Endodermal cell (in vitro differentiated cells): ENCODE results near the gene PSMB8. TPM values are rescaled to one million over a fixed set of nuclear protein-coding genes. Genes with fewer than 3 reads are reported as not detected.

Experiments
- DNase-seq: peaks from one replicate; pipeline ENCODE4 v3.0.0-alpha.2; 2017
- H3K27ac ChIP-seq: 2 replicates; pipeline ENCODE4 v1.5.1; 2013; ENCODE audit warnings: mild to moderate bottlenecking, low read depth, low read length, moderate library complexity
- H3K27me3 ChIP-seq: 2 replicates; pipeline ENCODE4 v1.6.1; 2013; ENCODE audit warnings: mild to moderate bottlenecking, low read length, moderate library complexity; ENCODE audit not compliant: insufficient read depth, control insufficient read depth, poor library complexity, severe bottlenecking
- H3K36me3 ChIP-seq: 2 replicates; pipeline ENCODE4 v1.7.0; 2013; ENCODE audit warnings: mild to moderate bottlenecking, low read length, moderate library complexity; ENCODE audit not compliant: control insufficient read depth, insufficient read depth
- H3K4me1 ChIP-seq: one replicate; pipeline ENCODE4 v1.7.0; 2013; ENCODE audit warnings: low read length; ENCODE audit not compliant: control insufficient read depth, insufficient read depth
- H3K4me3 ChIP-seq: 2 replicates; pipeline ENCODE4 v1.5.1; 2013; ENCODE audit warnings: mild to moderate bottlenecking, low read length, moderate library complexity
- H3K9ac ChIP-seq: 2 replicates; pipeline ENCODE4 v1.6.1; 2013; ENCODE audit warnings: mild to moderate bottlenecking, low read length, moderate library complexity; ENCODE audit not compliant: poor library complexity, severe bottlenecking; ENCODE audit errors: extremely low read depth
- H3K9me3 ChIP-seq: 2 replicates; pipeline ENCODE4 v1.6.1; 2013; ENCODE audit warnings: mild to moderate bottlenecking, low read length, moderate library complexity; ENCODE audit not compliant: control insufficient read depth
- H3K27ac Mint-ChIP-seq: 2 replicates; pipeline ENCODE4 v1.8.0; 2020; ENCODE audit warnings: mixed read lengths
- H3K27me3 Mint-ChIP-seq: 2 replicates; pipeline ENCODE4 v1.8.0; 2021; ENCODE audit warnings: mild to moderate bottlenecking, mixed read lengths; ENCODE audit not compliant: insufficient read depth
- H3K36me3 Mint-ChIP-seq: 2 replicates; pipeline ENCODE4 v1.8.0; 2020; ENCODE audit warnings: low read depth, mixed read lengths
- H3K4me1 Mint-ChIP-seq: 2 replicates; pipeline ENCODE4 v1.8.0; 2020; ENCODE audit warnings: mixed read lengths
- H3K4me3 Mint-ChIP-seq: 2 replicates; pipeline ENCODE4 v1.8.0; 2020; ENCODE audit warnings: mild to moderate bottlenecking, moderate library complexity, mixed read lengths
- H3K9me3 Mint-ChIP-seq: 2 replicates; pipeline ENCODE4 v1.8.0; 2020; ENCODE audit warnings: mild to moderate bottlenecking, mixed read lengths
- CTCF ChIP-seq: fragments of 200-600 bp; sonication (generic); conservative IDR thresholded peaks from 2 replicates; pipeline ENCODE4 v1.5.0; 2021; ENCODE audit warnings: antibody characterized with exemption, mild to moderate bottlenecking
- WGBS, 2 experiments: methylation state at CpG; one replicate each; pipeline versions ENCODE4 v1.1.5 to v1.1.7; 2013; ENCODE audit warnings: missing lambda C conversion rate in 2 of 2, mixed read lengths in 1 of 2; ENCODE audit not compliant: insufficient coverage in 1 of 2, insufficient read length in 1 of 2; 5-methylcytosine and 5-hydroxymethylcytosine counted together
- total RNA-seq, 2 donors: library from RNA; stranded (reverse); fragmentation: NEBNext Ultra II Directional in 1 of 2; extraction: Animal tissue kit (Norgen Biotek cat#: 25700) in 1 of 2; gene quantifications; 2 replicates in 1 of 2; 3 replicates in 1 of 2; pipeline ENCODE4 v1.2.1, GENCODE V29; 2021

The PSMB8 gene
- total RNA-seq, 2 donors from 2014 or later = 0.93 to 3.1 TPM

- no peaks in the 10 kb centered on the region for H3K9me3 Mint-ChIP-seq
- H3K36me3 ChIP-seq = no peaks in the 10 kb centered on the region
- WGBS, 2 experiments = 83 to 89% methylated on average over 1 to 2 of the region's 2 CpGs
- H3K4me3 ChIP-seq = no peak overlapping the region
- H3K9me3 ChIP-seq = no peaks in the 10 kb centered on the region
- no peak overlapping the region for H3K4me3 Mint-ChIP-seq
- no peaks in the 10 kb centered on the region for H3K4me1 Mint-ChIP-seq
- no peak overlapping the region for H3K9ac ChIP-seq
- DNase-seq = no peak
- H3K36me3 Mint-ChIP-seq = no peaks in the 10 kb centered on the region
- H3K27me3 Mint-ChIP-seq = peaks cover 18% of the 10 kb centered on the region
- H3K27me3 ChIP-seq = no peaks in the 10 kb centered on the region
- TF ChIP-seq CTCF = no peak
- H3K27ac ChIP-seq = no peak overlapping the region
- no peaks in the 10 kb centered on the region for H3K4me1 ChIP-seq
- H3K27ac Mint-ChIP-seq = no peak overlapping the region
Measured at GRCh38 chr6:32888576-32888975, 44.7 kb upstream of the PSMB8 start.

DNA sequence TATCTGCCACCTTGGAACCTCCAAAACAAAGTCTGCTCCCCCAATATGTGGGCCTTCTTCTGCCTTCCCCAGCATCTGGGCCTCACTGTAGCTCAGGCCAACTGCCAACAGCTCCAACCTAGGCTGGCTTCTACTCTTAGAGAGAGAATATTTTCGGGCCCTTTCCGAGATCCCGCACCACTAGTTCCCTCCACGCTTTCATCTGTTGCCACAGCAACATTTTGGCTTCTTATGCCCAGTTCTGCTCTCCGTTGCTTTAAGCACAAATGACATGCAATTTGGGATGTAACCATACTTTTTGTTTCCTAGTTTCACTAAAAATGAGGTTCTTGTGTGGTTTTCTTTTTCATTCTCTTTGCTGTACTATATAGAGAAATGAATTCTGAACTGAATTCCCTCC lies 43.8 kb upstream of the PSMB8 start:
- Histone ChIP-seq H3K27ac (no peak overlapping the region), H3K27me3 (no peaks in the 10 kb centered on the region), H3K9ac (no peak overlapping the region), H3K9me3 (no peaks in the 10 kb centered on the region), H3K36me3 (no peaks in the 10 kb centered on the region), H3K4me1 (no peaks in the 10 kb centered on the region), H3K4me3 (no peak overlapping the region)
- no peak for TF ChIP-seq CTCF
- 86 to 89% methylated on average over 4 to 5 of the region's 5 CpGs for WGBS, 2 experiments
- Mint-ChIP-seq H3K27ac (no peak overlapping the region), H3K4me1 (no peaks in the 10 kb centered on the region), H3K4me3 (no peak overlapping the region), H3K27me3 (peaks cover 19% of the 10 kb centered on the region), H3K36me3 (no peaks in the 10 kb centered on the region), H3K9me3 (no peaks in the 10 kb centered on the region)
- no peak for DNase-seq

- Mint-ChIP-seq H3K27me3 (peaks cover 19% of the 10 kb centered on the region), H3K36me3 (no peaks in the 10 kb centered on the region), H3K9me3 (no peaks in the 10 kb centered on the region), H3K27ac (no peak overlapping the region), H3K4me3 (no peak overlapping the region), H3K4me1 (no peaks in the 10 kb centered on the region)
- Histone ChIP-seq H3K4me3 (no peak overlapping the region), H3K4me1 (no peaks in the 10 kb centered on the region), H3K27ac (no peak overlapping the region), H3K9me3 (no peaks in the 10 kb centered on the region), H3K27me3 (no peaks in the 10 kb centered on the region), H3K9ac (no peak overlapping the region), H3K36me3 (no peaks in the 10 kb centered on the region)
- TF ChIP-seq CTCF = no peak
- no peak for DNase-seq
- 75 to 88% methylated on average over 3 of the region's 3 CpGs for WGBS, 2 experiments
Measured at GRCh38 chr6:32886681-32887383, 43.0 kb upstream of the PSMB8 start.
